Measurements from ENCODE around the gene RAB10.
"Not testable (repeated sequence)": the region's sequence is repeated elsewhere in the genome, so short reads cannot be mapped to it uniquely, and the experiment has no call there.

The RAB10 gene

DNA sequence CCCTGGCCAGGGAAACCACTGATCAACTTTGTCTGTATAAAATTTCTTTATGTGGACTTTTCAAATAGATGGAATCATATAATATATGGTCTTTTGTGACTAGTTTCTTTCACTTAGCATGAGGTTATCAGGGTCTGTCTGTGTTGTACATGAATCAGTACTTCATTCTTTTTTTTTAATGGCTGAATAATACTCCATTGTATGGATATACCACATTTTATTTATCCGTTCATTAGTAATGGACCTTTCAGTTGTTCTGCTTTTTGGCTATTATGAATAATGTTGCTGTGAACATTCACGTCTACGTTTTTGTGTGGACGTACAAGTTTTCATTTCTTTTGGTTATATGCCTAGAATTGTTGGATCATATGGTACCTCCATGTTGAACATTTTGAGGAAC lies 69.9 kb downstream of the RAB10 start:
- no peak for DNase-seq

DNA sequence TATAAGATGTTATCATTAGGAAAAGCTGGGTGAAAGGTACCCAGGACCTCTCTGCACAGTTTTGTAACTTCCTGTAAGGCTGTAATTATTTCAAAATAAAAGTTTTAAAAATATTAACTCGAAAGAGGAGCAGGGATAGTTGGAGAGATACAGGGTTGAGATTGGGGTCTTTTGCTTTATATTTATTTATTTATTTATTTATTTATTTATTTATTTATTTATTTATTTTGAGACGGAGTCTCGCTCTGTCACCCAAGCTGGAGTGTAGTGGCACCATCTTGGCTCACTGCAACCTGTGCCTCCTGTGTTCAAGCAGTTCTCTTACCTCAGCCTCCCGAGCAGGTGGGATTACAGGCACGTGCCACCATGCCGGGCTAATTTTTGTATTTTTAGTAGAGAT lies 74.8 kb downstream of the RAB10 start:
- not testable (repeated sequence) for DNase-seq

GRCh38 chr2:26112201-26112600 lies 78.3 kb downstream of the RAB10 start:
- DNase-seq: no peak

GRCh38 chr2:26114151-26114550 lies 80.3 kb downstream of the RAB10 start:
- DNase-seq: no peak

DNA sequence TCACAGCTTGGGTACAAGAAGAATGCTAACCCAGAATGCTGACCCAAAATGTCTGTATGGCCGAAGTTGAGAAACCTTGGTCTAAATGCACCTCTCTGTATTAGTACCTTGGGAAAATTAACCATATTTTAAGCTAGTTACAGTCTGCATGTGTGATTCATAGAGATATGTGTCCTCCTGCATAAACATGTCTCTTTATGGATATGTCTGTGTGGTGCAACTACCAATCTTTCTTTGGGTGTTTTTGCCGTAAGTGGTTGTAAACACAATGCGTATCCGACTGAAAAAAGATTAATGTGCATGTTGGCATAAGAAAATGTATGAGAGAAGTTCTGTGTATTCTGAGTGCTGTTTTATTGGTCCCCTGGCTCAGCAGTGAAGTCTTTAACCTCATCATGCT lies 84.8 kb downstream of the RAB10 start:
- DNase-seq: no peak

GRCh38 chr2:26119521-26119920 lies 85.6 kb downstream of the RAB10 start:
- no peak for DNase-seq

- DNase-seq: no peak
Measured at GRCh38 chr2:26122630-26123029, 88.7 kb downstream of the RAB10 start.

DNA sequence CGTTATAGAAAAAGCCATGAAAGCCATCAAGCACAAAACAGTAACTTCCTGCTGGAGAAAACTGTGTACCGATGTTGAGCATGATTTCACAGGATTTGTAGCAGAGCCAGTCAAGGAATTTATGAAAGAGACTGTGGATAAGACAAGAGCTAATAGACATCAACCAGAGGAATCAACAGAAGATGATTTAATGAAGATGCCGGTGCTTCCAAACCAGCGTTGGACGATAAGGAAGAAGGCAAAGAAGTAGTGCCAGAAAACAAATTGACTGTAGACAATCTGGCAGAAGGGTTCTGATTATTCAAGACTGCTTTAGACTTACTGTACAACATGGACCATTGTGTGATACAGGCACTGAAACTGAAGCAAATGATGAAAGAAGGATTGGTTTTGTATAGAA lies 89.5 kb downstream of the RAB10 start:
- DNase-seq: no peak

GRCh38 chr2:26126074-26126473 lies 92.2 kb downstream of the RAB10 start:
- DNase-seq: no peak

DNA sequence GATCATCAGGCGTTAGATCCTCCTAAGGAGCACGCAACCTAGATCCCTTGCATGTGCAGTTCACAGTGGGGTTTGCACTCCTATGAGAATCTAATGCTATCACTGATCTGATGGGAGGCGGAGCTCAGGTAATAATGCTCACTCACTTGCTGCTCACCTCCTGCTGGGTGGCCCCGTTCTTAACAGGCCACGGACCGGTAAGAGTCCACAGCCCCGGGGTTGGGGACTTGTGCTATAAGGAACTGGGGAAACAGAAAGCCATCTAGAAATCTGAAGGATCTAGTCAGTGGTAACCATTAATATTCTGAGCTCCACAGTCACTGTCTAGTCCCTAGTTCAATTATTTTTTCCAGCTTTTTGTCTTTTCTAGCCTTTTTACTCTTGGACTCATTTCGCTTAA lies 94.3 kb downstream of the RAB10 start:
- DNase-seq: no peak

DNA sequence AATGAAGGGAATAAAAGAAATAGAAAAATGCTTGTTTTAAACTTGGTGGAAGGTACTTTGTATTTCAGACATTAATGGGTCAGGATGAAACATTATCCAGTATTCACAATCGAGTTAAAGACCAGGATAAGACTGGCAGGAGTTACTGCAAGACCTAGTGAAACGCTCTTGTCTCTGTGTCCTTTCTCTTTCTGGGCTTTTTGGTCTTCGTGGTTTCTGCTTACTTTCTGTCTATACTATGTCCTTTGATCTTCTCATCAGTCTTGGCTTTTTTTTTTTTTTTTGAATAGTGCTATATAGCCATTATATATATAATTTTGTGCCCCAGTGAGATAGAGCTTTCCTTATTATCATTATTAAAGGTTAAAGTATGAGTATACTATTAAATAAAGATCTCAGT lies 96.9 kb downstream of the RAB10 start:
- no peak for DNase-seq

DNA sequence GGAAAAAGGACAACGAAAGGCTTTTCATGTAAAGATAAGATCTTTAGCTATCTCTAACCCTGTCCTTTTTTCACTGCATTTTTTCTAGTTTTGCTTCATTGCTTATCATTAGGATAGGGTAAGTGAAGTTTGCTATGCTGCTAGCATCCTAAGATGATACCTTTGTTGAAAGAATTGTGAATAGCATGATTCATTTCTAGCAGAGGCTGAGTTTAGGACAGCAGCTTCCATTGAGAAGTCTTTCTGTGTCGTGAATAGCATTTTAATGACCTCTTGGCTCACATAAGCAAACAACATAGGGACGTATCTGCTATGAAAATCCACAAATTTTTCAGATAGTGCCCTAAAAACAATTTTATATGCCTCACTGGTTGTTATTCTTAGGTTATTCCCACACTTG lies 102.6 kb downstream of the RAB10 start:
- no peak for DNase-seq

DNA sequence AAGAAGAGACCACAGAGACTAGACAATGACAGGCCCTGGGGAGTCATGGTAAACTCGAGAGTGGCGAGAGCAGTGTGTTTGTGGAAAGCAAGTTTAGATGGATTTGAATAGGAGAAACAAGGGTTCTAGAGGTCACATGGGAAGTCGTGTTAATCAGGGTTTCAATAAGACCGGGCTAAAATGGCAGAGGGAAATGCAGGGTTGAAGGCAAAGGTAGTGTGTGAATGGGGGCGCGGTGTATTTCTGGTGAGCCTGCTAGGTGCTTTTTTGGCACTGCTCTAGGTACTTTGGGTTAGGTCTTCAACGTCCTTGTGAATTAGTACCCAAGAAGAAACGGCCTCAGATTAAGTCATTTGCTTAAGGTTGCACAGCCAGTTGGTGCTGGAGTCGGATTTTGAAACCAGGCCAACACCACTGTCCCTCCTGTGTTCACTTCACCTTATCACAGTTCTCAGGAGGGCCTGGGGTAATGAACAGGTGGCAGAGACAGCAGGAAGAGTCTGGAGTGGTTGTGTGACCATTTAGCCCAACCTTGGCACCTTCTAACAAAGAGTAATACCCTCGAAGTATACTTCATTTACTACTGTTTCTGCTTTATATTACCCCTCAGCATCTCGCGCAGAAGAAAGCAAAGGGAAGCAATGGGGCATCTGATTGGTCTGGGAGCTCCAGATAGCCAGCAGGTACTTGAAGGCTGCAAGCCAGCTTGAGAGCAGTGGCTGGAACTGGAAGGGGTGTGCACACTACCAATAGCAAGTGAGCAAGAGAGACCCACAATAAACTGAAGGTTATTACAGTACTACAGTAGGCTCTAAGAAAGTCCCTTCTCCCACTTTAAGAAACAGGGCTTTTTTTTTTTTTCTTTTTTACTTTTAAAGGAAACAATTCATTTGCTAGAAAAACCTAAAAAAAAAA lies 105.6 kb downstream of the RAB10 start:
- peak; percentile 61 for DNase-seq

DNA sequence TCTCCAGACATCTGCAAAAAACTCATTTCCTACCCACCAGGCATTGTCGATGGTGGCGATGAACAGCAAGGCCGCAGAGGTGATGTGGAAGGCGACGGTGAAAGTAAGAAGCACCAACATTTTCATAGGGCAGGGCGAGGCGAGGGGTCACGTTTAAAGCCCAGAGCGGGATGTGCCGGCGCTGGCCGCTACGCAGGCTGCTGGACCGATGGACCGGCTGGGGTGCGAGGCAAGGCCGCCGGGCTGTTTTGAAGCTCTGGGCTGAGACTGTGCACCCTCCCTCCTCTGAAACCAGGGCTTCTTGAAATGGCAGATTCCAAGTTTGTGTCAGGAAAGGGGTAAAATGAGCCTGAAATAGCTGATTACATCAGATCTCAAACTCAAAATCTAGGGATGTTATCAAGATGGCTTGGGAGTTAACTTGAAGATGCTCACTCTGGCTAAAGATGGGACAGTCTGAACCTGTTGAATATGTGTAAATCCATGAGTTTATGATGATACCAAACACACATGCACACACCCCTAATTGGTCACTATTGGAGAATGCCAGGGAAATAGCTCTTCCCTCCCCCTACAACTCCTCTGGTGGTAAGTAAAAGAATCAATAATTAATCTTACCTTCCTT lies 107.4 kb downstream of the RAB10 start:
- no peak for DNase-seq

DNA sequence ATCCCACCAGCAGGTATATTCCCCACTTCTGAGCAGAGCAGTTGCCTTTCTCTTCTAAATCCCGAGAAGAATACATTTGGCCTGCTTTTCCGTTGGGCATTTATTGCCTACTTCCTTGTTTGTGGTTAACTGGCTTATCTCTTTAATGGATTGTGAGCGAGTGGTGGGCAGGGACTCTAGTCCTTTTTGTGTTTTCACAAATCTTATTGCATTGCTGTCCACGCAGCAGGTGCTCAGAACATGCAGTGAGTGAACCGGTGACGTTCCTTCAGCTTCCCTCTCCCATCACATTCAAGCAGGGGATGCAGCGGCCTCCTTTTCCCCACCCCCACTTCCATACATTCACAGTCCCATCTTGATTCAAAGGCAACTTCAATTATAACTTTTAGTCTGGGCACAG lies 110.1 kb downstream of the RAB10 start:
- DNase-seq: peak; percentile 52

DNA sequence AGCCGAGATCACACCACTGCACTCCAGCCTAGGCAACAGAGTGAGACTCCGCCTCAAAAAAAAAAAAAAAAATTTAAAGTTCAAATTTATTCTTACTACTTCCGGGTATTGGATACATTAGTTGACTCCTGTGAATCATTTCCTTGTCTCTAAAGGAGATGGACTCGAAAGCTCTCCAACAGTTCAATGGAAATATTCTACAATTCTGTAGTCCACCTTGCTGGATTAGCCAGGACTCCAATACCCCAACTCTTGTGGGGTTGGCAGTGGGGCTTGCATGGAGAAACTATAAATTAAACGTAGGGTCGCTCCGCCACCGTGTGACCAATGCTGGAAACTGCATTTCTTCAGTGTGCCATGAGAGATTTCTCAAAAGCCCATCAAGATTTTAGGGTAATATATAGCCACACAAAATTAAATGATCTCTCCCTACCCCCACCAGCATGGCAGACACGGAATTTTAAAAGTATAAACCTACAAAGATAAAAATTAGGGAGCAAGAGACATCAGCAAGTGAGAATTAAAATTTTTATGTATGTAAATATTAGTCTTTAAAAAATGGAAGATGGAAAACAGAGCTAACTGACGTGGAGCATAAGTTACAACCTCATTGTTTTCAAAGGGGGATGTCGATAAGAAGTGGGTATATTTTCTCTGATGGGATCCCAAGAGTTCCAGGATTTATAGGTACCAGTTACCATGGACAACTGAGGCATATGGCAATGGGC lies 111.2 kb downstream of the RAB10 start:
- peak; percentile 33 for DNase-seq

DNA sequence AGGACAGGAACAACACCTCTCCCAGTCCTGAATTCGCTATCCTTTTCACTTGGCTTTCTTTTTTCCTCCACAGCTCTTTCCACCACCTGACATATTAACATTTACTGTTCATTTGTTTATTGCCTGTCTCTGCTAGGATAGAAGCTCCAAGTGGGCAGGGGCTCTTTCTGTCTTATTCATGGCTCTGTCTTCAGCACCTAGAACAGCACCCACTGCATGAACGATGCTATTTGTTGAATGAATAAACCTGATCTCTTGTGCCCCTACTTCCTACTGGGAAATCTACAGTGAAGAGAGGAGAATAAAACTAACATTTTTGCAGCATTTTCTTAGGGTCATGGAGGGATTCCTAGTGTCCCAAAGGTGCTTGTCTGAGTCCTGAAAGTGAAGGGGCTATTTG lies 114.6 kb downstream of the RAB10 start:
- no peak for DNase-seq

- no peak for DNase-seq
Measured at GRCh38 chr2:26150243-26150642, 116.4 kb downstream of the RAB10 start.

DNA sequence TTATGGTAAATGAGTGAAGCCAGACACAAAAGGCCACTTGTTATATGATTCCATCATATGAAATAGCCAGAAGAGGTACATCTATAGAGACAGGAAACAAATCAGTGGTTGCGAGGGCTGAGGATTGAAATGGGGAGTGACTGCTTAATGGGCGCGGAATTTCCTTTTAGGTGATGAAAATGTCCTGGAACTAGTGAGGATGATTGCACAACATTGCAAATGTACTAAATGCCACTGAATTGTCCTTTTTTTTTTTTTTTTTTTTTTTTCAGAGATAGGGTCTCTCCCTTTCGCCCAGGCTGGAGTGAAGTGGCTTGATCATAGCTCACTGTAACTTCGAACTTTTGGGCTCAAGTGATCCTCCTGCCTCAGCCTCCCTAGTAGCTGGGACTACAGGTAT lies 123.7 kb downstream of the RAB10 start:
- DNase-seq: no peak

DNA sequence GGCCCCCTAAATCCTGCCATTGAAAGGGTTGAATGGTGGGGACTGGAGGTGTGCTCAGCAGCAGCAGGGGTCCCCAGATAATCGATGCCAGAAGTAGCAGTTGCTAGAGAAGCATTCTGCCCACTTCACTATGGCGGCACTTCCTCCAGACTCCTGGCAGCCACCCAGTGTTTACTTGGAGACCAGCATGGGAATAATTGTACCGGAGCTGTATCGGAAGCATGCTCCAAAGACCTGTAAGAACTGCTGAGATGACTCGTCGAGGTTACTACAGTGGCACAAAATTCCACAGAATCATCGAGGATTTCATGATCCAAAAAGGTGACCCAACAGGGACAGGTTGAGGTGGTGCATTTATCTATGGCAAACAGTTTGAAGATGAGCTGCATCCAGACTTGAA lies 128.0 kb downstream of the RAB10 start:
- DNase-seq: no peak

GRCh38 chr2:26162963-26163362 lies 129.1 kb downstream of the RAB10 start:
- DNase-seq: no peak

DNA sequence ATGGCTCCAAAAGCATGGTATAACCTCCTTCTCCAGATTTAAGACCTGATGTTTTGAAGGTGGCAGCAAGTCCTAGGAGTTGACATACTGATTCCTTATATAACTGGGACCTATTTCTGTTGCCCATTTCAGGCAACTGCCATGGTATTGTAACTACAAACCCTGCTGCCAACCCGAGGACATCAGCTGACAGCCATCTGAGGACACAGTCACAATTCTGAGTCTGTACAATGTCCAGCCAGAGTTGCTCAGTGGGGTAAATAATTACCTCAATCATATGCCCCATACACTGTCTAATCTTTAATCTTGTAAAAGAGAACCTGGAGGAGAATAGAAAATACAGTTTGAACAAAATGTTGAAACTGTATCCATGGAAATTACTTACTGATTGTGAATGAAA lies 130.3 kb downstream of the RAB10 start:
- DNase-seq: no peak

DNA sequence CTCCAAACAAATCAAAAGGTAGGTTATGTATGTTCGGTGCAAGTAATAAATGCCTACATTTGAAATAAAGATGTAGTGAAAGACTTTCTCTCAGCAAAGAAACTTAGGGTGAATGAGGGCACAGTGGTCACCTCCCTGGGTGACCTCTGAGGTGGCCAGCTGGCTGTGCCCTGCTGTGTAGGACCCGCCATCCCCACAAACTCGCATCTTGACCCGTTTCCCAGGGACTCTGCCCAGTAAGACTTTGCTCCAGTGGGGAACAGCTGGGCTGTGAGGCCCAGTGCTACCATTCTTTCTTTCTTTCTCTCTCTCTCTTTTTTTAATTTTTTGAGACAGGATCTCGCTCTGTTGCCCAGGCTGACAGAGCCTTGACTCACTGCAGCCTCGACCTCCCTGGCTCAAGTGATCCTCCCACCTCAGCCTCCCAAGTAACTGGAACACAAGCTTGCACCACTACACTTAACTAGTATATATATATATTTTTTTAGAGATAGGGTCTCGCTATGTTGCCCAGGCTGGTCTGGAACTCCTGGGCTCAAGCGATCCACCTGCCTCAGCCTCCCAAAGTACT lies 130.8 kb downstream of the RAB10 start:
- DNase-seq: no peak

DNA sequence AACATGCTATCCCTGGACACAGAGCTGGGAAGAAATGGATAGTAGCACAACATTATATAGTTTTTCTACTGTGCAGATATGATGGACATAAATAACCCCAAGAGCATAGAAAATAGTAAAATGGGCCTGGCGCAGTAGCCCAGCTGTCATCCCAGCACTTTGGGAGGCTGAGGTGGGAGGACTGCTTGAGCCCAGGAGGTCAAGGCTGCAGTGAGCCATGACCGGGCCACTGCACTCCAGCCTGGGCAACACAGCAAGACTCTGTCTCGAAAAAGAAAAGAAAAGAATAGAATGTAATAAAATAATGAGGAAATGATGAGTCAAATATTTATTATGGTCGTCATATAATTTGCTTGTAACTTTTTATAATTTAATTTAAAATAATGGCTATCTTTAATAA lies 131.5 kb downstream of the RAB10 start:
- no peak for DNase-seq
